Right lung (tissue), 10 donors: Measurements from ENCODE around the gene TIMP4. TPM values are rescaled to one million over a fixed set of nuclear protein-coding genes. Genes with fewer than 3 reads are reported as not detected.

Experiments used
- DNase-seq, 2 donors: peaks; one replicate each; pipeline ENCODE4 v3.0.0-alpha.2; 2013
- long read RNA-seq, 8 donors: transcript quantifications; one replicate each; lab custom pipeline, GENCODE V29; 2026
- polyA plus RNA-seq, 5 donors: library from polyadenylated mRNA; unstranded; fragments of 120-200 nt; gene quantifications; one replicate each; pipeline versions ENCODE4 v1.2.1 to v1.2.3, GENCODE V29; 2013; ENCODE audit warnings: inconsistent platforms in 1 of 5, low replicate concordance in 1 of 5; ENCODE audit not compliant: insufficient read length in 5 of 5, insufficient read depth in 1 of 5

The TIMP4 gene
- under 1 TPM; 0.22 to 0.66 (median 0.26) TPM for polyA plus RNA-seq
- long read RNA-seq, donor 1 = 0 reads
- long read RNA-seq, donor 2 = 0 reads
- long read RNA-seq, donor 3 = 0 reads
- long read RNA-seq, donor 4 = 0 reads
- long read RNA-seq, donor 5 = 0 reads
- long read RNA-seq, donor 6 = 0 reads
- long read RNA-seq, donor 7, partial matches to known transcripts = 0 of 1 reads
- long read RNA-seq, donor 7, other reads (novel, unspliced or antisense) = 0 of 1 reads
- long read RNA-seq, donor 8 = 0 reads

- no peak for DNase-seq
These were observed at the start of gene TIMP4 for GRCh38 chr3:12158387-12159226. Gene TIMP4, minus strand, starts transcription at chr3:12158912. Its CDS starts 72 bp downstream, at chr3:12158840.

GRCh38 chr3:12205171-12205570 is 46.5 kb upstream of the TIMP4 start:
- no peak for DNase-seq

- DNase-seq = no peak
These were observed 43.1 kb upstream of the TIMP4 start for GRCh38 chr3:12201813-12202212.

GRCh38 chr3:12198301-12198700 is 39.6 kb upstream of the TIMP4 start:
- no peak for DNase-seq

- no peak for DNase-seq
These were observed 38.8 kb upstream of the TIMP4 start for GRCh38 chr3:12197475-12197874.

- no peak for DNase-seq
These were observed 38.0 kb upstream of the TIMP4 start for GRCh38 chr3:12196684-12197083.

- DNase-seq = no peak
These were observed 36.5 kb upstream of the TIMP4 start for GRCh38 chr3:12195231-12195630.

- no peak for DNase-seq
These were observed 36.0 kb upstream of the TIMP4 start for GRCh38 chr3:12194669-12195161.

- no peak for DNase-seq
These were observed 35.5 kb upstream of the TIMP4 start for GRCh38 chr3:12194209-12194608.

- no peak for DNase-seq
These were observed 34.9 kb upstream of the TIMP4 start for GRCh38 chr3:12193485-12194165.

- no peak for DNase-seq
These were observed 34.2 kb upstream of the TIMP4 start for GRCh38 chr3:12192655-12193484.

- no peak for DNase-seq
These were observed 33.5 kb upstream of the TIMP4 start for GRCh38 chr3:12192173-12192572.

- no peak for DNase-seq
These were observed 32.8 kb upstream of the TIMP4 start for GRCh38 chr3:12191559-12191958.

GRCh38 chr3:12190832-12191231 is 32.1 kb upstream of the TIMP4 start:
- DNase-seq = no peak

GRCh38 chr3:12190221-12190807 is 31.6 kb upstream of the TIMP4 start:
- DNase-seq = no peak

- DNase-seq = no peak
These were observed 30.1 kb upstream of the TIMP4 start for GRCh38 chr3:12188681-12189287.

GRCh38 chr3:12188328-12188648 is 29.6 kb upstream of the TIMP4 start:
- DNase-seq = no peak

GRCh38 chr3:12187448-12188327 is 29.0 kb upstream of the TIMP4 start:
- DNase-seq = no peak

GRCh38 chr3:12186515-12187286 is 28.0 kb upstream of the TIMP4 start:
- no peak for DNase-seq
